ENCODE results near the gene AIFM3.

DNA sequence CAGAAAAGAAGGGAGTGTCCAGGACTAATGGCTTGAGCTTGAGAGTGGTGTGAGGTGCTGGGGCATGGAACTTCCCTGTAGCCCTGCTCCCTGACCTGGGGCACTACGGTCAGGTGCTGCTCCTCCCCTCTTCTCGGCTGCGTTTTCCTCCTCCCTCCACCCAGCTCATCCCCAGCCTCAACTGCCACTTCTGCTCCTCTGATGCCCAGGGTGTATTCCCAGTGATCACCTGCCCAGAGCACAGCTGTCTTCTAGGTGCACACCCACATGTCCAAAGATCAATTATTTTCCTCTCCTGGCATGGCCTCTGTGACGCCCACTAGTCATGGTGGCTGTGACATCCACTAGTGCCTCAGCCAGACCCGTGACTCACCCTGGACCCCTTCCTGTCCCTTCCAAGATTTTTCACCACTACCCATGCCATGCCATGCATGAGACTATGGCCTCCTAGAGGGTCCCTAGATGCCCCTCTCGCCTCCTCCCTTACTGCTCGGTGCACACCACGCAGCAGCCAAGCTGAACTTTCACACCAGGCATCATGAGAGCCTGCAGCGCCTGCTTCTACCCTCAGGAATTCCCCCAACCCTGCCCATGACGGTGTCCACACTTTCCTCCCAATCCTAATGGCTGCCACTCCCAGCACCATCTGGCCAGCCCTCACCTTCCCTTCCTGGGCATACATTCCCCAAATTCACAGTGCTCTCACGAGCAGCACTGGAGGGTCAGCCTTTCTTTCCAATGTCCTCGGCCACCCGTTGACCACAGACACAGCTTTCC, 49.8 kb downstream of the AIFM3 start:
- TF ChIP-seq POLR2A (IDR thresholded peaks at IDR 0.05) (no peak), CTCF (IDR thresholded peaks at IDR 0.05) (no peak)
